ENCODE measurements around the gene ELP5. TPM values are rescaled to one million over a fixed set of nuclear protein-coding genes. Genes with fewer than 3 reads are reported as not detected.

Gene ELP5
- total and polyA plus RNA-seq, 2 donors (not counting 3 experiments of a cell fraction or from before 2014, with no cell fraction given) = 44.4 to 54.7 TPM

DNA sequence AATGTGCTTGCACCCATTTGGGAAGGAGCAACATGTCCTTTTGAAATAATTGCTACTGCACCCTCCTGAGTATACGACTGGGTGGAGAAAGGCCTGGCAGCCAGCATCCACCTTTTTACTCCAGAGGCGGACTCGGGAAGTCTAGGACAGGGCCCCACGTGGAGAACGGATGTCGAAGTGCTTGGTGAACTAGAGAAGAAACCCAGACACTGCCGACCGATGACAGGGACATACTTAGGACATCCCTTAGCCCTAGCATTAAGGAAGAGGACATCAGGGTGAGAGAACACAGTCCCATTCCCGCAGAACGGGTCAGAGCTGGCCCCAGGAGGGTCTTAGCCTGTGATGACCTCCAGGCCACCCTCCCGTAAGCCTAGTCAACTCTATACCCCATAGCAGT is 38.7 kb downstream of the ELP5 start:
- dilution Hi-C loops (cut with MboI; ENCODE audit: extremely low pct_ligation_motif_present, low sequenced_read_pairs) = no loop called here
- CTCF ChIA-PET = interaction anchor here (1.6 kb wide), 2 partner anchors 10 to 245 kb away, joined by 5 to 9 read pairs; partner anchors contain the start of gene SLC2A4
- no TSS peak for BruUV-seq (replicated peaks)

More for the DNA sequence above, 38.7 kb downstream of the ELP5 start:
- intact Hi-C loops (cut with micrococcal nuclease) = no loop called here
- H3K27ac ChIP-seq (ENCODE audit: insufficient read depth, low read depth, low read length) = no peak overlapping the region
- no peak overlapping the region for H3K4me2 ChIP-seq (ENCODE audit: insufficient read depth, low read length)
- no peak overlapping the region for H3K9ac ChIP-seq (replicated peaks; ENCODE audit: extremely low read depth, insufficient read depth, low read length)
- H3K79me2 ChIP-seq (ENCODE audit: control insufficient read depth, insufficient read depth, low read length) = no peaks in the 10 kb centered on the region
- DNase-seq (ENCODE audit: low read depth, low spot score) = no peak
- peaks cover 20 to 40% of the 10 kb centered on the region in 2 experiments for H3K27me3 ChIP-seq (ENCODE audit: control insufficient read depth in 2 of 2, insufficient read depth in 2 of 2, low read length in 2 of 2)
- H3K36me3 ChIP-seq (ENCODE audit: control insufficient read depth in 2 of 2, extremely low read depth in 1 of 2, insufficient read depth in 2 of 2, low read length in 2 of 2) = no peaks in the 10 kb centered on the region
- no peak for FAIRE-seq
- no peaks in the 10 kb centered on the region for H4K20me1 ChIP-seq (replicated peaks; ENCODE audit: control insufficient read depth, extremely low read depth, insufficient read depth, low read length)
- H3K9me1 ChIP-seq (replicated peaks; ENCODE audit: control insufficient read depth, extremely low read depth, insufficient read depth, low read length) = no peaks in the 10 kb centered on the region
- no peak overlapping the region for H2AFZ ChIP-seq (ENCODE audit: low read depth, low read length)
- TF ChIP-seq, protein P1, sequence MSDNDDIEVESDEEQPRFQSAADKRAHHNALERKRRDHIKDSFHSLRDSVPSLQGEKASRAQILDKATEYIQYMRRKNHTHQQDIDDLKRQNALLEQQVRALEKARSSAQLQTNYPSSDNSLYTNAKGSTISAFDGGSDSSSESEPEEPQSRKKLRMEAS (IDR thresholded peaks at IDR 0.05; ENCODE audit: insufficient read depth, insufficient read length) = no peak
- no peak for TF ChIP-seq POLR2AphosphoS5 (IDR thresholded peaks at IDR 0.05; ENCODE audit: insufficient read depth, low read depth, low read length)
- TF ChIP-seq GATA2 (IDR thresholded peaks at IDR 0.05; ENCODE audit: insufficient read depth, insufficient read length, low read depth, low read length) = no peak
- TF ChIP-seq EZH2 (IDR thresholded peaks at IDR 0.05; ENCODE audit: borderline replicate concordance, low read depth, low read length, severe bottlenecking) = no peak
- TF ChIP-seq, protein P2, sequence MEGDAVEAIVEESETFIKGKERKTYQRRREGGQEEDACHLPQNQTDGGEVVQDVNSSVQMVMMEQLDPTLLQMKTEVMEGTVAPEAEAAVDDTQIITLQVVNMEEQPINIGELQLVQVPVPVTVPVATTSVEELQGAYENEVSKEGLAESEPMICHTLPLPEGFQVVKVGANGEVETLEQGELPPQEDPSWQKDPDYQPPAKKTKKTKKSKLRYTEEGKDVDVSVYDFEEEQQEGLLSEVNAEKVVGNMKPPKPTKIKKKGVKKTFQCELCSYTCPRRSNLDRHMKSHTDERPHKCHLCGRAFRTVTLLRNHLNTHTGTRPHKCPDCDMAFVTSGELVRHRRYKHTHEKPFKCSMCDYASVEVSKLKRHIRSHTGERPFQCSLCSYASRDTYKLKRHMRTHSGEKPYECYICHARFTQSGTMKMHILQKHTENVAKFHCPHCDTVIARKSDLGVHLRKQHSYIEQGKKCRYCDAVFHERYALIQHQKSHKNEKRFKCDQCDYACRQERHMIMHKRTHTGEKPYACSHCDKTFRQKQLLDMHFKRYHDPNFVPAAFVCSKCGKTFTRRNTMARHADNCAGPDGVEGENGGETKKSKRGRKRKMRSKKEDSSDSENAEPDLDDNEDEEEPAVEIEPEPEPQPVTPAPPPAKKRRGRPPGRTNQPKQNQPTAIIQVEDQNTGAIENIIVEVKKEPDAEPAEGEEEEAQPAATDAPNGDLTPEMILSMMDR (IDR thresholded peaks at IDR 0.05; ENCODE audit: extremely low read depth in 1 of 2, insufficient read depth in 1 of 2, low read depth in 1 of 2, low read length in 2 of 2) = no peak
- no peak for TF ChIP-seq JUN (IDR thresholded peaks at IDR 0.05; ENCODE audit: borderline replicate concordance, insufficient read depth, insufficient read length, low read depth)
- TF ChIP-seq POLR2A (IDR thresholded peaks at IDR 0.05; ENCODE audit: low read depth, low read length) = no peak
- no peak for TF ChIP-seq FOS (IDR thresholded peaks at IDR 0.05; ENCODE audit: borderline replicate concordance, insufficient read depth, low read length)
- no peak for TF ChIP-seq MYC (IDR thresholded peaks at IDR 0.05; ENCODE audit: low read depth, low read length)
- peaks cover 3% of the 10 kb centered on the region for H3K4me1 ChIP-seq (ENCODE audit: control insufficient read depth, extremely low read depth, insufficient read depth, low read length)
- H3K4me3 ChIP-seq (replicated peaks in 1 of 3; ENCODE audit: insufficient read depth in 1 of 3, low read depth in 1 of 3, low read length in 3 of 3) = no peak overlapping the region
- POLR2A ChIA-PET = no interaction called here
- H3K9me3 ChIP-seq (replicated peaks; ENCODE audit: control insufficient read depth, insufficient read depth, low read length) = no peaks in the 10 kb centered on the region
